ENCODE measurements around the gene HCFC1R1. TPM values are rescaled to one million over a fixed set of nuclear protein-coding genes. Genes with fewer than 3 reads are reported as not detected.

HCFC1R1 gene
- polyA plus RNA-seq, 1 of the 3 experiments (the other 2 are of a cell fraction), result 54.9 TPM

DNA sequence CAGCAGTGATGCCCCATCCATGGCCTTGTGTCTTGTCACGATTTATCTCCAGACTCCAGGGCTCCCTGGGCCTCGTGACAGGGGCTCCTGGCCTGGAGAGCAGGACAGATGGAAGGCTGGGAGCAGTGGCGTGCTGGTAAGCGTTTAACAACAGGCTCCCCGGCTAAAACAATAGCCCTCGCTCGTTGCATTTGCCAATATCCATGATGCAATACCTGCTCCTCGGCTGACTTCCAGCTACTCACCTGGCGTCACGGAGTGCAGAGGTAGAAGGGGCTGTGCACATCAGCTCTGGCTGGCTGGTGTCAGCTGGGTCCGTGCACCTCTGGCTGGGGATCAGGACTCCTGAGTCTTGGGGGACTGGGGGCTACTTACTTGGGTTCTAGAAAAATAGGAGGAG, 14.5 kb upstream of the HCFC1R1 start:
- Histone ChIP-seq H3K9ac (no peak overlapping the region), H3K27ac (ENCODE audit: low read depth in 2 of 2, low read length in 1 of 2) (no peak overlapping the region), H3K9me3 (no peaks in the 10 kb centered on the region), H3K27me3 (ENCODE audit: insufficient read depth) (peaks cover 83% of the 10 kb centered on the region), H3K4me2 (no peak overlapping the region), H3F3A (replicated peaks; ENCODE audit: insufficient read depth) (no peaks in the 10 kb centered on the region), H3K79me2 (ENCODE audit: insufficient read depth) (no peaks in the 10 kb centered on the region), H3K9me2 (no peaks in the 10 kb centered on the region), H4K20me1 (ENCODE audit: insufficient read depth) (no peaks in the 10 kb centered on the region), H3K4me1 (ENCODE audit: control insufficient read depth in 1 of 2, insufficient read depth in 2 of 2, low read depth in 1 of 2, low read length in 1 of 2) (no peaks in the 10 kb centered on the region), H3K36me3 (replicated peaks in 1 of 2; ENCODE audit: control insufficient read depth in 1 of 2, insufficient read depth in 2 of 2, low read length in 1 of 2) (no peaks in the 10 kb centered on the region), H2AFZ (ENCODE audit: low read depth) (no peak overlapping the region), H3K4me3 (ENCODE audit: low read depth in 2 of 2, low read length in 1 of 2) (no peak overlapping the region)
- WGBS (ENCODE audit: low lambda C conversion rate), result 17% methylated on average over 10 of the region's 11 CpGs
- ChIA-PET POLR2A (no interaction called here), CTCF (interaction anchor here (0.7 to 8.5 kb wide), 5 partner anchors 7 to 94 kb away, joined by 3 to 141 read pairs (median 3); no protein-coding TSS in a partner anchor)
- TF ChIP-seq RFX5 (IDR thresholded peaks at IDR 0.05; ENCODE audit: low read length) (no peak), SMC3 (IDR thresholded peaks at IDR 0.05; ENCODE audit: low read depth, low read length) (no peak), SIN3A (IDR thresholded peaks at IDR 0.05; ENCODE audit: borderline replicate concordance, low read depth, low read length) (no peak), TAF1 (IDR thresholded peaks at IDR 0.05; ENCODE audit: borderline replicate concordance, low read depth, low read length) (no peak), RXRA (IDR thresholded peaks at IDR 0.05; ENCODE audit: borderline replicate concordance, low read depth) (no peak), TEAD4 (IDR thresholded peaks at IDR 0.05; ENCODE audit: borderline replicate concordance, insufficient read depth) (no peak), FOXM1 (IDR thresholded peaks at IDR 0.05; ENCODE audit: low read depth) (no peak), GATA2 (CRISPR knock-in tag; IDR thresholded peaks at IDR 0.05) (no peak), NFIC (IDR thresholded peaks at IDR 0.05; ENCODE audit: borderline replicate concordance) (no peak)
- TF ChIP-seq, protein P1, sequence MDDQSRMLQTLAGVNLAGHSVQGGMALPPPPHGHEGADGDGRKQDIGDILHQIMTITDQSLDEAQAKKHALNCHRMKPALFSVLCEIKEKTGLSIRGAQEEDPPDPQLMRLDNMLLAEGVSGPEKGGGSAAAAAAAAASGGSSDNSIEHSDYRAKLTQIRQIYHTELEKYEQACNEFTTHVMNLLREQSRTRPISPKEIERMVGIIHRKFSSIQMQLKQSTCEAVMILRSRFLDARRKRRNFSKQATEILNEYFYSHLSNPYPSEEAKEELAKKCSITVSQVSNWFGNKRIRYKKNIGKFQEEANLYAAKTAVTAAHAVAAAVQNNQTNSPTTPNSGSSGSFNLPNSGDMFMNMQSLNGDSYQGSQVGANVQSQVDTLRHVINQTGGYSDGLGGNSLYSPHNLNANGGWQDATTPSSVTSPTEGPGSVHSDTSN (IDR thresholded peaks at IDR 0.05), result no peak
- DNase-seq, result peak; percentile 46

DNA sequence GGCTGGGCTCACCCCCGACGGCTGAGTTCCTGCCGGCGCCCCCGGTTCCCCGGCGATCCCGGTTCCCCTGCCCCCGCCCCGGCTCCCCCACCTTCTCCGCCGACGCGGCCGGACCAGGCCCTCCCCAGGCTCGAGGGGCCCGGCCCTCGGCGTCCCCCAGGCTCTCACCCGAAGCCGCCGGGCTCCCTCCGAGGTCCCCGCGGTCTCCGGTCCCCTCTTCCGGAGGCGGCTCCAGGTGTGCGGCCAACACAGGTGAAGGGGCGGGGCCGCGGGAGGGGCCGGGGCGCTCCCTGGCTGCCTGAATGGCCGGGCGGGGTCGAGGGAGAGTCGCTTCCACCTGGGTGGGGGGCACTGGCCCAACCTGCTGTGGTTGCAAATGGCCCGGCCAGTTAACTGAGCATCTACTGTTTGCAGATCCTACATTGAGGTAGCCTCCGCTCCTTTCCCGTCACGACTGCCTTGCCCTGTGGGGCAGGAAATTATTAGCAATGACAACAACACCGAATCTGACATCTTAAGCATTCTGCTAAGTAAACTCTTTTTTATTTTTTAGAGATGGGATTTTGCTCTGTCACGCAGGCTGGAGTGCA, 13.1 kb upstream of the HCFC1R1 start, which contains the start of gene BICDL2:
Gene BICDL2 (minus strand): TSS at position 219 of the 590 bp plus-strand sequence. CDS start 1,448 bp downstream, outside the sequence.
- WGBS (ENCODE audit: low lambda C conversion rate), result 22% methylated on average over 11 of the region's 44 CpGs
- CTCF ChIA-PET, result no interaction called here
- no peaks in the 10 kb centered on the region; the same call in 1 of the 2 replicates for H4K20me1 ChIP-seq (ENCODE audit: insufficient read depth)
- H3K4me1 ChIP-seq (ENCODE audit: control insufficient read depth in 1 of 2, insufficient read depth in 2 of 2, low read depth in 1 of 2, low read length in 1 of 2), result no peaks in the 10 kb centered on the region
- H3K9me3 ChIP-seq, result no peaks in the 10 kb centered on the region
- H3F3A ChIP-seq (replicated peaks; ENCODE audit: insufficient read depth), result no peaks in the 10 kb centered on the region
- no peaks in the 10 kb centered on the region for H3K36me3 ChIP-seq (replicated peaks in 1 of 2; ENCODE audit: control insufficient read depth in 1 of 2, insufficient read depth in 2 of 2, low read length in 1 of 2)
- TF ChIP-seq SIN3A (IDR thresholded peaks at IDR 0.05; ENCODE audit: borderline replicate concordance, low read depth, low read length) (no peak), FOXM1 (IDR thresholded peaks at IDR 0.05; ENCODE audit: low read depth) (no peak), GABPA (IDR thresholded peaks at IDR 0.05; ENCODE audit: low read depth) (no peak), RAD21 (IDR thresholded peaks at IDR 0.05; ENCODE audit: low read length) (no peak), POLR2AphosphoS5 (IDR thresholded peaks at IDR 0.05; ENCODE audit: low read depth, low read length) (no peak), RFX5 (IDR thresholded peaks at IDR 0.05; ENCODE audit: low read length) (no peak), GATA2 (CRISPR knock-in tag; IDR thresholded peaks at IDR 0.05) (no peak), CHD2 (IDR thresholded peaks at IDR 0.05; ENCODE audit: low read length, partially characterized antibody) (no peak), NRF1 (IDR thresholded peaks at IDR 0.05; ENCODE audit: low read depth, low read length) (no peak), MEF2A (IDR thresholded peaks at IDR 0.05; ENCODE audit: borderline replicate concordance, low read depth) (no peak)
- TF ChIP-seq, protein P1 (IDR thresholded peaks at IDR 0.05), result no peak
- TF ChIP-seq, protein P2, sequence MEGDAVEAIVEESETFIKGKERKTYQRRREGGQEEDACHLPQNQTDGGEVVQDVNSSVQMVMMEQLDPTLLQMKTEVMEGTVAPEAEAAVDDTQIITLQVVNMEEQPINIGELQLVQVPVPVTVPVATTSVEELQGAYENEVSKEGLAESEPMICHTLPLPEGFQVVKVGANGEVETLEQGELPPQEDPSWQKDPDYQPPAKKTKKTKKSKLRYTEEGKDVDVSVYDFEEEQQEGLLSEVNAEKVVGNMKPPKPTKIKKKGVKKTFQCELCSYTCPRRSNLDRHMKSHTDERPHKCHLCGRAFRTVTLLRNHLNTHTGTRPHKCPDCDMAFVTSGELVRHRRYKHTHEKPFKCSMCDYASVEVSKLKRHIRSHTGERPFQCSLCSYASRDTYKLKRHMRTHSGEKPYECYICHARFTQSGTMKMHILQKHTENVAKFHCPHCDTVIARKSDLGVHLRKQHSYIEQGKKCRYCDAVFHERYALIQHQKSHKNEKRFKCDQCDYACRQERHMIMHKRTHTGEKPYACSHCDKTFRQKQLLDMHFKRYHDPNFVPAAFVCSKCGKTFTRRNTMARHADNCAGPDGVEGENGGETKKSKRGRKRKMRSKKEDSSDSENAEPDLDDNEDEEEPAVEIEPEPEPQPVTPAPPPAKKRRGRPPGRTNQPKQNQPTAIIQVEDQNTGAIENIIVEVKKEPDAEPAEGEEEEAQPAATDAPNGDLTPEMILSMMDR (IDR thresholded peaks at IDR 0.05), result no peak
- TF ChIP-seq, protein P3, sequence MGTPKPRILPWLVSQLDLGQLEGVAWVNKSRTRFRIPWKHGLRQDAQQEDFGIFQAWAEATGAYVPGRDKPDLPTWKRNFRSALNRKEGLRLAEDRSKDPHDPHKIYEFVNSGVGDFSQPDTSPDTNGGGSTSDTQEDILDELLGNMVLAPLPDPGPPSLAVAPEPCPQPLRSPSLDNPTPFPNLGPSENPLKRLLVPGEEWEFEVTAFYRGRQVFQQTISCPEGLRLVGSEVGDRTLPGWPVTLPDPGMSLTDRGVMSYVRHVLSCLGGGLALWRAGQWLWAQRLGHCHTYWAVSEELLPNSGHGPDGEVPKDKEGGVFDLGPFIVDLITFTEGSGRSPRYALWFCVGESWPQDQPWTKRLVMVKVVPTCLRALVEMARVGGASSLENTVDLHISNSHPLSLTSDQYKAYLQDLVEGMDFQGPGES (IDR thresholded peaks at IDR 0.05; ENCODE audit: low read depth, low read length), result no peak
- TF ChIP-seq, protein P4, sequence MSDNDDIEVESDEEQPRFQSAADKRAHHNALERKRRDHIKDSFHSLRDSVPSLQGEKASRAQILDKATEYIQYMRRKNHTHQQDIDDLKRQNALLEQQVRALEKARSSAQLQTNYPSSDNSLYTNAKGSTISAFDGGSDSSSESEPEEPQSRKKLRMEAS (IDR thresholded peaks at IDR 0.05; ENCODE audit: low read depth), result no peak
- TF ChIP-seq, protein P5, sequence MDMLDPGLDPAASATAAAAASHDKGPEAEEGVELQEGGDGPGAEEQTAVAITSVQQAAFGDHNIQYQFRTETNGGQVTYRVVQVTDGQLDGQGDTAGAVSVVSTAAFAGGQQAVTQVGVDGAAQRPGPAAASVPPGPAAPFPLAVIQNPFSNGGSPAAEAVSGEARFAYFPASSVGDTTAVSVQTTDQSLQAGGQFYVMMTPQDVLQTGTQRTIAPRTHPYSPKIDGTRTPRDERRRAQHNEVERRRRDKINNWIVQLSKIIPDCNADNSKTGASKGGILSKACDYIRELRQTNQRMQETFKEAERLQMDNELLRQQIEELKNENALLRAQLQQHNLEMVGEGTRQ (IDR thresholded peaks at IDR 0.05; ENCODE audit: borderline replicate concordance, low read depth, low read length), result no peak
- H2AFZ ChIP-seq (ENCODE audit: low read depth), result no peak within 1 kb of the TSS
- no peak for DNase-seq
- no peak within 1 kb of the TSS for H3K27ac ChIP-seq (ENCODE audit: low read depth in 2 of 2, low read length in 1 of 2)
- H3K4me2 ChIP-seq, result peak within 1 kb of the TSS; percentile 55; the same call in 1 of the 2 replicates
- H3K4me3 ChIP-seq (ENCODE audit: low read depth in 2 of 2, low read length in 1 of 2), result no peak within 1 kb of the TSS
- POLR2A ChIA-PET, result no interaction called here
- H3K9ac ChIP-seq, result no peak within 1 kb of the TSS
- no peaks in the 10 kb centered on the region for H3K79me2 ChIP-seq (ENCODE audit: insufficient read depth)
- H3K27me3 ChIP-seq (ENCODE audit: insufficient read depth), result peaks cover 93% of the 10 kb centered on the region
- no peaks in the 10 kb centered on the region for H3K9me2 ChIP-seq
